Measurements from ENCODE around the gene LGR4. TPM values are rescaled to one million over a fixed set of nuclear protein-coding genes. Genes with fewer than 3 reads are reported as not detected.

Gene LGR4
- total and polyA plus RNA-seq, 9 of the 15 experiments (the other 6 are each of a cell fraction or from before 2014, with no cell fraction given): 0.94 to 10.1 (median 5.8) TPM

DNA sequence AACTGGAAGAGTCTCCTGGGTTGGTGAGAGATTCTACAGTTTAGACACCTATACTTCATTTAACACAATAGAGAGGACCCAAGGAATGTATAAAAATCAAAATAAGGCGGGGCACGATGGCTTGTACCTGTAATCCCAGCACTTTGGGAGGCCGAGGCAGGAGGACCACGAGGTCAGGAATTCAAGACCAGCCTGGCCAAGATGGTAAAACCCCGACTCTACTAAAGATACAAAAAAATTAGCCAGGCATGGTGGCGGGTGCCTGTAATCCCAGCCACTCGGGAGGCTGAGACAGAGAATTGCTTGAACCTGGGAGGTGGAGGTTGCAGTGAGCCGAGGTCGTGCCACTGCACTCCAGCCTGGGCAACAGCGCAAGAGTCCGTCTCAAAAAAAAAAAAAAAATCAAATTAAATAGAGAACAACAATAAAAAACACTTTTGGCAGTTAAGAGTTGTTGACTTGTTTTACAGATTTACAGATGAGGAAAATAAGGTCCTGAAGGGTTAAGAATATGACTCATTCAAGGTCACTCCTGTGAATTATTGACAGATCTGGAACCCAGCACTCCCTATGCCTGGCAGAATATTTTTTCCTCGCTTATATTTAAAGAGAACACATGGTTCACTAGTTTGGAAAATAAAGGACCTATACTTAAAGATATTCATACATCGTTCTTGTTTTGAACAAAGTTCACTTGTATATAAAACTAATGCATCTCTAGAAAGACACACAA, 5.2 kb downstream of the LGR4 start:
- 62% methylated on average over 13 of the region's 13 CpGs for WGBS (ENCODE audit: insufficient coverage, low coverage, missing lambda C conversion rate)
- H3K4me1 ChIP-seq (replicated peaks in 1 of 2; ENCODE audit: control insufficient read depth in 2 of 2, insufficient read depth in 2 of 2, low read length in 2 of 2): peaks cover 16 to 20% of the 10 kb centered on the region in 2 experiments; a peak in 4 of 5 replicates
- H3K79me2 ChIP-seq (ENCODE audit: control insufficient read depth, insufficient read depth, low read length): peaks cover 46% of the 10 kb centered on the region
- no peak for TF ChIP-seq NEUROD1 (IDR thresholded peaks at IDR 0.05; ENCODE audit: borderline replicate concordance, low read depth, low read length, partially characterized antibody)
- TF ChIP-seq, protein P1, sequence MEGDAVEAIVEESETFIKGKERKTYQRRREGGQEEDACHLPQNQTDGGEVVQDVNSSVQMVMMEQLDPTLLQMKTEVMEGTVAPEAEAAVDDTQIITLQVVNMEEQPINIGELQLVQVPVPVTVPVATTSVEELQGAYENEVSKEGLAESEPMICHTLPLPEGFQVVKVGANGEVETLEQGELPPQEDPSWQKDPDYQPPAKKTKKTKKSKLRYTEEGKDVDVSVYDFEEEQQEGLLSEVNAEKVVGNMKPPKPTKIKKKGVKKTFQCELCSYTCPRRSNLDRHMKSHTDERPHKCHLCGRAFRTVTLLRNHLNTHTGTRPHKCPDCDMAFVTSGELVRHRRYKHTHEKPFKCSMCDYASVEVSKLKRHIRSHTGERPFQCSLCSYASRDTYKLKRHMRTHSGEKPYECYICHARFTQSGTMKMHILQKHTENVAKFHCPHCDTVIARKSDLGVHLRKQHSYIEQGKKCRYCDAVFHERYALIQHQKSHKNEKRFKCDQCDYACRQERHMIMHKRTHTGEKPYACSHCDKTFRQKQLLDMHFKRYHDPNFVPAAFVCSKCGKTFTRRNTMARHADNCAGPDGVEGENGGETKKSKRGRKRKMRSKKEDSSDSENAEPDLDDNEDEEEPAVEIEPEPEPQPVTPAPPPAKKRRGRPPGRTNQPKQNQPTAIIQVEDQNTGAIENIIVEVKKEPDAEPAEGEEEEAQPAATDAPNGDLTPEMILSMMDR (IDR thresholded peaks at IDR 0.05 in 2 of 3, conservative IDR thresholded peaks at IDR 0.05 in 1 of 3; ENCODE audit: insufficient read depth in 2 of 3, low read depth in 1 of 3, low read length in 3 of 3): no peak
- TF ChIP-seq, protein P2, sequence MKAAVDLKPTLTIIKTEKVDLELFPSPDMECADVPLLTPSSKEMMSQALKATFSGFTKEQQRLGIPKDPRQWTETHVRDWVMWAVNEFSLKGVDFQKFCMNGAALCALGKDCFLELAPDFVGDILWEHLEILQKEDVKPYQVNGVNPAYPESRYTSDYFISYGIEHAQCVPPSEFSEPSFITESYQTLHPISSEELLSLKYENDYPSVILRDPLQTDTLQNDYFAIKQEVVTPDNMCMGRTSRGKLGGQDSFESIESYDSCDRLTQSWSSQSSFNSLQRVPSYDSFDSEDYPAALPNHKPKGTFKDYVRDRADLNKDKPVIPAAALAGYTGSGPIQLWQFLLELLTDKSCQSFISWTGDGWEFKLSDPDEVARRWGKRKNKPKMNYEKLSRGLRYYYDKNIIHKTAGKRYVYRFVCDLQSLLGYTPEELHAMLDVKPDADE (conservative IDR thresholded peaks at IDR 0.05; ENCODE audit: control insufficient read depth, low read depth, low read length): no peak
- no peak for TF ChIP-seq PTRF (tag; IDR thresholded peaks at IDR 0.05)
- no peak for TF ChIP-seq KLF1 (tag; IDR thresholded peaks at IDR 0.05)
- TF ChIP-seq, protein P3, sequence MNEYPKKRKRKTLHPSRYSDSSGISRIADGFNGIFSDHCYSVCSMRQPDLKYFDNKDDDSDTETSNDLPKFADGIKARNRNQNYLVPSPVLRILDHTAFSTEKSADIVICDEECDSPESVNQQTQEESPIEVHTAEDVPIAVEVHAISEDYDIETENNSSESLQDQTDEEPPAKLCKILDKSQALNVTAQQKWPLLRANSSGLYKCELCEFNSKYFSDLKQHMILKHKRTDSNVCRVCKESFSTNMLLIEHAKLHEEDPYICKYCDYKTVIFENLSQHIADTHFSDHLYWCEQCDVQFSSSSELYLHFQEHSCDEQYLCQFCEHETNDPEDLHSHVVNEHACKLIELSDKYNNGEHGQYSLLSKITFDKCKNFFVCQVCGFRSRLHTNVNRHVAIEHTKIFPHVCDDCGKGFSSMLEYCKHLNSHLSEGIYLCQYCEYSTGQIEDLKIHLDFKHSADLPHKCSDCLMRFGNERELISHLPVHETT (CRISPR knock-in tag; conservative IDR thresholded peaks at IDR 0.05 in 1 of 2, IDR thresholded peaks at IDR 0.05 in 1 of 2): no peak
- no peak for TF ChIP-seq NCOA6 (IDR thresholded peaks at IDR 0.05)
- TF ChIP-seq RB1 (IDR thresholded peaks at IDR 0.05; ENCODE audit: low read depth): no peak
- no peak for TF ChIP-seq ZNF785 (CRISPR knock-in tag; IDR thresholded peaks at IDR 0.05)
- TF ChIP-seq TSC22D4 (tag; IDR thresholded peaks at IDR 0.05): no peak
- TF ChIP-seq PHB (CRISPR knock-in tag; IDR thresholded peaks at IDR 0.05): no peak
- TF ChIP-seq ZNF3 (CRISPR knock-in tag; IDR thresholded peaks at IDR 0.05): no peak

More for the DNA sequence above, 5.2 kb downstream of the LGR4 start:
- no peaks in the 10 kb centered on the region for H3K9me3 ChIP-seq (replicated peaks; ENCODE audit: control insufficient read depth, insufficient read depth, low read depth, low read length)
- H3K4me3 ChIP-seq: no peak overlapping the region
- FAIRE-seq: no peak
- H2AFZ ChIP-seq (ENCODE audit: low read depth, low read length): no peak overlapping the region
- H3K36me3 ChIP-seq (ENCODE audit: control insufficient read depth, insufficient read depth, low read length): no peaks in the 10 kb centered on the region
- in situ Hi-C loops (cut with MboI): no loop called here
- ATAC-seq: no peak
- no peak overlapping the region for H3K9ac ChIP-seq (ENCODE audit: insufficient read depth in 1 of 2, low read depth in 2 of 2, low read length in 2 of 2)
- no peak overlapping the region for H3K4me2 ChIP-seq (ENCODE audit: insufficient read depth, low read length)
- H4K20me1 ChIP-seq (replicated peaks; ENCODE audit: control insufficient read depth, insufficient read depth, low read length): 0 out of 2 replicates have a peak, but pooled peaks cover 6% of the 10 kb centered on the region
- no peaks in the 10 kb centered on the region for H3K27me3 ChIP-seq (ENCODE audit: control insufficient read depth in 2 of 2, insufficient read depth in 2 of 2, low read length in 2 of 2)
- ChIA-PET POLR2A (interaction anchor here (1.1 kb wide), 1 partner anchor 16 kb away, joined by 3 read pairs; no protein-coding TSS in a partner anchor), CTCF (ENCODE audit: low intra/inter-chr PET ratio) (no interaction called here)
- H3K9me1 ChIP-seq (ENCODE audit: control insufficient read depth, insufficient read depth, low read length): peaks cover 3% of the 10 kb centered on the region
- intact Hi-C loops (cut with micrococcal nuclease): no loop called here
- no TSS peak for BruUV-seq (replicated peaks)
- H3K27ac ChIP-seq (ENCODE audit: extremely low read depth, low read depth, low read length): no peak overlapping the region
- DNase-seq (ENCODE audit: extremely low read depth in 1 of 4, low spot score in 3 of 4): no peak
